ENCODE results near the gene SNRPA1. TPM values are rescaled to one million over a fixed set of nuclear protein-coding genes. Genes with fewer than 3 reads are reported as not detected.
A peak's percentile ranks its signal among the peaks of the same experiment; 100 is the strongest.

Gene SNRPA1
- total RNA-seq, 1 experiment from 2014 or later: 32.6 TPM

DNA sequence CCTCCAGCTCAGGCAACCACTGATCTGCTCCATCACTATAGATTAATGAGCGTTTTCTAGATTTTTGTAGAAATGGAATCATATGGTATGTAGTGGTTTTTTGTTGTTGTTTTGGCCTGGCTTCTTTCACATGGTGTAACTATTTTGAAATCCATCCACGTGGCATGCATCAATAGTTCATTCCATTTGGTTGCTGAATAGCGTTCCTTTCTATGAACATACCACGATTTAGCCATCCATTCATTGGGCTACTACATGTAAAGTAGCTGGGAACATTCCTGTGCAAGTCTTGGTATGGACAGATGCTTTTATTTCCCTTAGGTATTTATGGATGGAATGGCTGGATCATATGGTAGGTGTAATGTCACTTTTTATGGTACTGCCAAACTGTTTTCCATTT lies 32.5 kb downstream of the SNRPA1 start:
- DNase-seq (ENCODE audit: low read depth): no peak

- DNase-seq (ENCODE audit: low read depth): peak; percentile 65
These were observed 36.6 kb downstream of the SNRPA1 start for GRCh38 chr15:101258238-101259144.

- DNase-seq (ENCODE audit: low read depth): no peak
These were observed 38.3 kb downstream of the SNRPA1 start for GRCh38 chr15:101256757-101257156.

DNA sequence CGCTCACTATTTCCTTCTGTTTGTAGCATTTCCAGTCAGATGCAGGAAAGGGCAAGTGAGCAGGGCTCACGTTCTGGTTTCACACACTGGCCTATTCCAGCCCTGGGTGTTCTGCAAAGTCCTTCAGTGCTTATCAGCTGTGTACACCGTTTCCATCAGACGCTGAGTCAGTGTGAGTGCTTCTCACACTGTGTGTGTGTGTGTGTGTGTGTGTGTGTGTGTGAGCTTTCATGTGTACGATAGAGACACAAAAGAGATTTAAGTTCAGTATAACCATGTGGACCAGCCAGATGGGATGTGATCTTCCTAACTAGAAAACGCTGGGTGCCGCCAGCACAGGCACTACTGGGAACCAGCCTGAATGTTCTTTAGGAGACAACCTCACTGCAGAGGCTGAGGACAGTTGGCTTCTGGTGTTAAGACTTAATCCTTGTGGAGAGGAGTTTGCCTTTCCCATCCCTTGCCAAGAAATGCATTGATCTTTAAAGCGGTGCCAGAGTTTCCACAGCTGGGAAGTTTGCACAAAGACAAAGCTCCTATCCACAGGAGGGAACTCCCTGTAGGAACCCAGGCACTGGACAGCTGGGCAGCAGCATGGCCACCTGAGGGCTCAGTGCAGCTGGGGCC lies 39.3 kb downstream of the SNRPA1 start:
- DNase-seq (ENCODE audit: low read depth): no peak

GRCh38 chr15:101255051-101255395 lies 40.0 kb downstream of the SNRPA1 start:
- no peak for DNase-seq (ENCODE audit: low read depth)

- DNase-seq (ENCODE audit: low read depth): no peak
These were observed 40.6 kb downstream of the SNRPA1 start for GRCh38 chr15:101254157-101255050.

DNA sequence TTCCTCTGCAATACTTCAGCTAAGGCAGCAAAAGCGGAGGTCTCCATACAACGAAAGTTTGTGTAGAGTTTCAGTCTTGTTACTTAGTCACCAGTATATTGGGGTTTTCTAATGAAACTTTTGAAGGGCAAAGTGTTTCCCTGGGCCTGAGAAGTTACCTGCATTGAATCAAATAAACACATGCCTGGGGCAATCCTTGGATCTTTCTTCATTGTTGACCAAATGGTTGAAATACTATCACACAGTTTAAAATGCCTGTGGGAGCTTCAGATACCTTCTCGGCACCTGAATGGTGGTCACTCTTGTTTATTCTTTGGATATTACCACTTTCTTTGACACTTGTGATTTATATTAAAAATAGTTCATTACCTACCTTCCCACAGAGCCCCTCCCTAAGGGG lies 42.2 kb downstream of the SNRPA1 start:
- DNase-seq (ENCODE audit: low read depth): peak; percentile 28

- DNase-seq (ENCODE audit: low read depth): peak; percentile 88
These were observed 42.9 kb downstream of the SNRPA1 start, which contains the start of gene CHSY1 for GRCh38 chr15:101251830-101252820. CHSY1 (minus strand) TSS chr15:101252048; CDS start chr15:101251456, 592 bp downstream.

- peak; percentile 50 for DNase-seq (ENCODE audit: low read depth)
These were observed 43.9 kb downstream of the SNRPA1 start for GRCh38 chr15:101250873-101251829.

DNA sequence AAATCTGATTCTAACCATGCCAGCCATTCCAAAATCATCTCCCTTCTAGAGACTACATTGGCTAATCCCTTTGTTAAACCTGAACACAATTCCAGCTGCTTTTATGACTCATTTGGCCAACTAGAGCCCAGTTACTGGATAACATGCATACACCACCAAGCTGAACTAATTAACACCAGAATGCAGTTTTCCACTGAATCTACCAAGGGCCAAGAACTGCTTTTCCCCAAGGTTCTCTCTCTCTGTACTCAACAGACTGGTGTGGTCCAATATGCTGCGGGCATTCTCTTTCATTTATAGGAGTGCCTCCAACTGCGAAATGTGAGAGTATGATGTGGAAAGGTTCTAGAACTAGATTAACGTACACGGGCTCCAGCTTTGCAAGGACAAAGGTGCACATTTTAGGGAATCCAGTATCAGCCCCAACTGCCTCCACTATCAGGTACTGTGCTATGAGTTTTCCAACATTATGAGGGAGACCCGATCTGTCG lies 44.7 kb downstream of the SNRPA1 start:
- peak; percentile 77 for DNase-seq (ENCODE audit: low read depth)

DNA sequence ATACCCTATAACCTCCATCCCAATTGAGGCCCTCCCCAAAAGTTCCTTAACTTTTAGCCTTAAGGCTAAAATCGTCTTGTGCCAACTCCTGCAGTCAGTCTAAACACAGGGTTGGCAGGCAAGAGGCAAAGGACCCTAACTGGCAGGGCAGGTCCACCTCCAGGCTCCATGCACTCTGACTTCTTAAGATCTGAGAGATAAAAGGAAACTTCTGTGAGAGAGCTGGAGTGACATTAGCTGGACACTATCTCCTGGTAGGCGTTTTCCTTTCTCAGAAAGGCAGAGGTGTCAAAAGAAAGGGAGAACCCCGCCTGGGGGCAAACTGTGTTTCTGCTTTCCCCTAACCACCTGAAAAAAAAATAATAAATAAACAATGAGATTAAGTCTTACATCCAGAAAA lies 46.8 kb downstream of the SNRPA1 start:
- DNase-seq (ENCODE audit: low read depth): no peak

DNA sequence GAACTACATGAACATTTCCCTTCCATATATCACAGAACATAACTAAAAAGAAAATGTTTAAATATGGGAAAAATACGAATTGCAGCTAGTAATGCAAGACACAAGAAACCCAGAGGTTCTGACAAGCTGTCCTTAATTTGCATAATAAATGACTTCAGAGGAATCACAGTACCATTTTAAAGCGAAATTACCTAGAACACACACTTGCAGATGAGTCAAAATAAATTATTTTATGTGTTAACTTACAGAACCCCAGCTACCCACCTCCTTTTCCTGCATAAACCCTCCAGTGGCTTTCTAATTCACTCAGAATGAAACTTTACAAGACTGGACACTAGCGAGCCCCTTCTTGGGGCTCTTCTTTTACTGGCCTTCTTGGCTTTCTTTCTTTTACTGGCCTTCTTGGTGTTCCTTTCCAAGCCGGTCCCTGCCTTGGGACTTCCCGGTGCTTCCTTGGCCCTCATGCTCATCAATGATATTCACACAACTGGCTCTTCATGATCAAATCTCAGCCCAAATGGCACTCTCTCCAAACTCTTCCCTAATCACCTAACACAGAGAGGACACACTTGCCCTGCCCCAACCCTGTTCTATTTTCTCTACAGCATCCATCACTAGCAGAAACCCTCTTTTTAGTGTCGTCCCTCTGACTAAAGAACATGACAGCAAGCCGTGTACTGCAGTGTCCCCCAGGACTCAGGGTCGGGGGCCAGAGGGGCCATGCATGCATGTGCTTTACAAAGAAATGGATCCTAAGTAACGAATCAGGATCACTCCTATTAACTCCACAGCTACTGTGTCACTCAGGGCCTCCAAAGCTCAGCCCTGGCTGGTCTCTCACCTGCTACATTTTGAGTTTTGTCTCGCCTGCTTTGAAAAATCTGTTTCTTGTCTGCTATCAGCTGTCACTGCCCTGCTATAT lies 48.0 kb downstream of the SNRPA1 start:
- DNase-seq (ENCODE audit: low read depth): no peak

DNA sequence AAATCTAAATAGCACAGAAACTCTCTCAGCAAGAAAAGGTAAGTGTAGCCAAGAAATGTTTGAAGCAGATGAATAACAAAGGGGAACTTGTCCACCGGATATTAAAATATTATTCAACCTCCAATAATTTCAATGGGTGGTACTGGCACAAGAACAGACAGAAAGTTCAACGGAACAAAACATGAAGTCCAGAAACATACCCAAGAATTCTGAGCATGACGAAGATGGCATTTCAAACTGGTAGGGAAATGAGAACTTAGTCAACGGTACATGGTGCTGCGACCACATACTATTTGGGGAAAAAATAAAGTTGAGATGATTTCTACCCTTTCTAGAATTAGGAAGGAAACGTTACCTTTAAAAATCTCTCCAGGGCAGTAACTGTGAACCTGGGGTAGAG lies 48.7 kb downstream of the SNRPA1 start:
- DNase-seq (ENCODE audit: low read depth): no peak

DNA sequence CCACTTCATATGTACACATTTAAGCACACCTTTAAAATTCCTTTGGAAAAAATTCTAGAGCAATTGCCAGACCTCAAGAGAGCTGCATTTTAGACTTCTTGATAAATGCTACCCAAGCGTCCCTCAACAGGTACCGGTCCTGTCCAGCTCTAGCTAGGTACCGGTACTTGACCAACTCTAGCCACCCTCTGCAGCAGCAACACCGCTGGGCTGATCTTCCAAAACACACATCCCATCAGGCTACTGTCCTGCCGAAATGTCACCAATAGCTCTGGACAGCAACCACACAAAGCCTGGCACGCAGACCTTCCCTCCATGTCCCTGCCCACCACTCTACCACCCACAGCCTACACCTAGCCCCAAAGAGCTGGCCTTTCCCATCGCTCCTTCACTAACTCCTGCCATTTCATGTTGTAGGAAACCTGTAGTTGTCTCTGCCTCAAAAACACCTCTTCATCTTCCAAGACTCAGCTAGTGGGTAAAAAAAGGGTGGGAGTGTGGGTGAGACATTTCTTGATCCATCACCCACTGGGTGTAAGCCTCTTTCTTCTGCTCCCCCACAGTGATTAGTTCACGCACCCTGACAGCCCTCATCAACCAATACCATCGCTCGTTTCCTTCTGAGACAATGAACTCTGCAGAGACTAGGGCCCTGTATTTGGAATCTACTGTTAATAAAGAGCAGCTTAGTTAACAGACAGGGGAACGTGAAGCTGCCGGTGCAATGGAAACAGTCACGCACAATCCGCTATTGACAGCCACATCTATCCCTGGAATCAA lies 50.0 kb downstream of the SNRPA1 start:
- no peak for DNase-seq (ENCODE audit: low read depth)

DNA sequence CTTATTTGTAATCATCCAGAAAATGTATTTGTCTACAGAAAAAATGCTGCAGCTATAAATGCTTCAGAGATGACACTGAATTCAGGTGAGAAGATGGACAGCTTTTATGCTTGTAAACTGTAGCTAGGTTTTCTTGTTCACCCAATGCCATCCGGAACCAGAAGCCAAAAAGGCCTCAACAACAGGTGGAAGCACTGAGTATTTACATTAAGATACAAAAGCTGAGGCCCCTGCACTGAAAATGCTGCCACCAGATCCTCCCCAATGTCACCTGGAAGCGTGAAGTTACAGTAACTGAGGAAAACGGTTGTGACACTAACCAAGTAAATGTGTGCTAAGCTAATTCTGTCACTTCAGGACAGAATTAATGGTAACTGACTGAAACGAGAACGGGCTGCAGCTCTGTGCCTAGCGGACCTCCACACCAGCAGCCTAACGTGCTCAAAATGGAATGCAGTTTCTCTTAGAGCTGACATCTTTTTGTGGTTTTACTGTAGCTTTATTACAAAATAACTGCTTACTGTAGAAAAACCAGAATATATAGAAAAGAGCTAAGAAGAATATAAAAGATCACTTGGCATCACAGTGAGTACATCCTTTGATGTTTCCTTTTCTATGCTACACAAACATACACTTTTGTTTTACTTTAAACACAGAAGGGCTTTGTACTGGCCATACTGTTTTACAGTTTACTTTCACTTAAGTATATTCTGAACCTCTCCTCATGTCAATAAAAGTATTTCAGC lies 50.8 kb downstream of the SNRPA1 start:
- DNase-seq (ENCODE audit: low read depth): no peak

DNA sequence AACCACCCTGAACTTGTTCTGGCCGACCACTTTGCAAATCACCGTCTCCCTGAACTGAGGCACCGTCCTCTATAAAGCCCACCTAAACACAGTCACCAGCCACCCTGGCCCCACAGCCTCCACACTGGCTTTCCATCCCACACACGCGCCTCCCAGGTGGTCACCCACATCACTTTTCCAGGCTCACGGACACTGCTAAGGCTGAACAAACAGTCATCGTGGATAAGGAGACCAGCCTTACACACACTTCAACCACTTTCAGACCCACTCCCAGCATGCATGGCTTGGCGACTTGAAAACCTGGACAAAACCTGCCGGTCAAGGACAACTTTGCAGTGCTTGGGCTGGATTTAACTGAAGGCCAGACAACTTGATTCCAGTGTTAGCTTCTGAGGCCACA lies 51.6 kb downstream of the SNRPA1 start:
- no peak for DNase-seq (ENCODE audit: low read depth)

DNA sequence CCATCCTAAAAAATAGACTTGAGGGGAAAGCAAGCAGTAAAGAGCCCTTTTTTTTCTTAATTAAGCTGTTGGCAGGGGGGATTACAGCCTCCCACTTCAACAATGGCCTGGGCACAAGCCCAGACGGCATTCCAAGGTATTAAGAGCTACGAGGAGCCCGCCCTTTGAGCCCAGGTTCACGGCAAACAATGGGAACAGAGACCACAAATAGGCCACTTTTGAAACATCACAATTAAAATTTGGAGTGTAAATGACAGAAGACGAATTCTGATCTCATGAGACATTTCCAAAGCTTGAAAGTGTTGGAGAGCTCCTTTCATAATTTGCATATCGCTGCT lies 52.1 kb downstream of the SNRPA1 start:
- no peak for DNase-seq (ENCODE audit: low read depth)

Measured in M059J (cell line).